Lower leg skin (tissue), 3 donors: ENCODE data around the gene LEMD2.

Experiments used
- POLR2A ChIP-seq, 2 donors: fragments of 450-650 bp; IDR thresholded peaks; one replicate each; pipeline ENCODE4 v1.6.1; 2016 to 2017; ENCODE audit warnings: antibody characterized with exemption in 2 of 2, mild to moderate bottlenecking in 1 of 2, moderate library complexity in 1 of 2
- TF ChIP-seq, protein P1 (sequence below), 3 donors: fragments of 450-650 bp; IDR thresholded peaks; one replicate each; pipeline ENCODE4 v1.5.1; 2016; ENCODE audit warnings: antibody characterized with exemption in 3 of 3, mild to moderate bottlenecking in 3 of 3, moderate library complexity in 2 of 3

DNA sequence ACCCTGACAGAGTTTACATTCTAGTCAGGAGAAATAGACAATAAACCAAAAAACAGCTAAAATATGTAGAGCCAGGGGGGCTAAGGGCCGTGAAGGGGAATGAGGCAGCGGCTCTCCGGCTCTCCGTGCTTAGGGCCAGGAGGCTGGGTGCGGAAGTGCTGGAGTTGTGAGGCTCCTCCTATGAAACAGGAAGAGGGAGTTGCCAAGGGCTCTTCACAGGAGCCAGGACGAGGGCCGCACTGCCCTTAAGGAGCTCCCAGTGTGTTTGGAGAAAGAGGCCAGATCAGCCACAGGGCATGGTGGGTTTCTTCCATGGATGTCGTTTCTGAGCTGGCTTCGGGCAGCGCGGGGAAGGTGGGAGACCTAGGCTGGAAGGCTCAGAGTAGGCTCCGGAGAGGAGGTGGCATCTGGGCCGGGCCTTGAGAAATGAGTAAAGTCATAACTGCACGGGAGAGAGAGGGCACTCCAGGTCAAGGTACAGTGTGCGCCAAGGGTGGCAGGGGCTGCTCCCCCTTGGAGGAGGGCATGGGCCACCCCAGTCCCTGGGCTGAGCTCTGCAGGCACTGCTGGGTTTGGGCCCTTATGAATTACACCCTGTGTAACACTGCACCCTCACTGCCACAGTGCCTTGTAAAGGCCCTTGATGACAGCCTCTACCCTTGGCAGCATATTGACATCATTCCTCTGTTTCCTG, 35.7 kb upstream of the LEMD2 start:
- TF ChIP-seq, protein P1, sequence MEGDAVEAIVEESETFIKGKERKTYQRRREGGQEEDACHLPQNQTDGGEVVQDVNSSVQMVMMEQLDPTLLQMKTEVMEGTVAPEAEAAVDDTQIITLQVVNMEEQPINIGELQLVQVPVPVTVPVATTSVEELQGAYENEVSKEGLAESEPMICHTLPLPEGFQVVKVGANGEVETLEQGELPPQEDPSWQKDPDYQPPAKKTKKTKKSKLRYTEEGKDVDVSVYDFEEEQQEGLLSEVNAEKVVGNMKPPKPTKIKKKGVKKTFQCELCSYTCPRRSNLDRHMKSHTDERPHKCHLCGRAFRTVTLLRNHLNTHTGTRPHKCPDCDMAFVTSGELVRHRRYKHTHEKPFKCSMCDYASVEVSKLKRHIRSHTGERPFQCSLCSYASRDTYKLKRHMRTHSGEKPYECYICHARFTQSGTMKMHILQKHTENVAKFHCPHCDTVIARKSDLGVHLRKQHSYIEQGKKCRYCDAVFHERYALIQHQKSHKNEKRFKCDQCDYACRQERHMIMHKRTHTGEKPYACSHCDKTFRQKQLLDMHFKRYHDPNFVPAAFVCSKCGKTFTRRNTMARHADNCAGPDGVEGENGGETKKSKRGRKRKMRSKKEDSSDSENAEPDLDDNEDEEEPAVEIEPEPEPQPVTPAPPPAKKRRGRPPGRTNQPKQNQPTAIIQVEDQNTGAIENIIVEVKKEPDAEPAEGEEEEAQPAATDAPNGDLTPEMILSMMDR (IDR thresholded peaks at IDR 0.05), result no peak
- no peak for TF ChIP-seq POLR2A (IDR thresholded peaks at IDR 0.05)
